Skeletal muscle tissue (tissue), 4 donors: Measurements from ENCODE around the gene PDCD2L. TPM values are rescaled to one million over a fixed set of nuclear protein-coding genes. Genes with fewer than 3 reads are reported as not detected.

Experiments
- H3K27ac ChIP-seq: one replicate; pipeline ENCODE4 v1.7.0; 2013; ENCODE audit warnings: mild to moderate bottlenecking, low read depth, low read length, inconsistent platforms
- H3K27me3 ChIP-seq, 3 donors: one replicate each; pipeline ENCODE4 v1.7.0; 2013; ENCODE audit warnings: low read length in 3 of 3; ENCODE audit not compliant: control insufficient read depth in 3 of 3, insufficient read depth in 3 of 3
- H3K36me3 ChIP-seq, 3 donors: one replicate each; pipeline ENCODE4 v1.7.0; 2013; ENCODE audit warnings: low read length in 3 of 3; ENCODE audit not compliant: control insufficient read depth in 3 of 3, insufficient read depth in 3 of 3
- H3K4me1 ChIP-seq, 3 donors: one replicate each; pipeline ENCODE4 v1.7.0; 2013; ENCODE audit warnings: low read length in 3 of 3, mild to moderate bottlenecking in 3 of 3; ENCODE audit not compliant: control insufficient read depth in 3 of 3, insufficient read depth in 3 of 3
- H3K4me3 ChIP-seq, 3 donors: one replicate each; pipeline ENCODE4 v1.7.0; 2013; ENCODE audit warnings: low read length in 3 of 3
- H3K9ac ChIP-seq, 3 donors: one replicate each; pipeline ENCODE4 v1.7.0; 2013; ENCODE audit warnings: low read length in 3 of 3, mild to moderate bottlenecking in 3 of 3, moderate library complexity in 2 of 3, low read depth in 1 of 3
- H3K9me3 ChIP-seq, 3 donors: one replicate each; pipeline ENCODE4 v1.7.0; 2013; ENCODE audit warnings: low read length in 3 of 3; ENCODE audit not compliant: control insufficient read depth in 3 of 3
- total RNA-seq: library from RNA; depleted of rRNA; stranded (reverse); fragments of >200 nt; gene quantifications from one replicate; pipeline ENCODE4 v1.2.3, GENCODE V29; 2014
- donor health status: Osteomylitis.

PDCD2L gene
- total RNA-seq, 1 donor from 2014 or later, result 19.8 TPM

DNA sequence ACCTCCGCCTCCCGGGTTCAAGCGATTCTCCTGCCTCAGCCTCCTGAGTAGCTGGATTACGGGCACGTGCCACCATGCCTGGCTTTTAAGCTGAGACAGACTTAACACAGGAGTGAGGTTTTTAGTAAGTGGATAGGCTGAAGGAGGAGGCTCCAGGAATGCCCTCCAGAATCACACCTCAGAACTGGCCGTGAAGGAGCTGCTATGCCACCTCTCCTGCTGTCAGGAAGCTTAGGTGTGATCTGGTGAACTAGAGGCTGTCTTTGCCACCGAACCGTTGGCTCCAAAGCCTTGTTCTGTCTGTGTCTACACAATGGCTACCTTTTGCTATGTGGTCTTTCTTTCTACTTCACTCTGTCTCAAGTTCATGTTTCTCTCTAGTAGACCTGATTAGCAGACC is 4.2 kb downstream of the PDCD2L start:
- H3K27me3 ChIP-seq, result no peaks in the 10 kb centered on the region
- no peak overlapping the region for H3K4me3 ChIP-seq
- no peak overlapping the region for H3K27ac ChIP-seq
- H3K4me1 ChIP-seq, result peaks cover 4 to 12% (median 10%) of the 10 kb centered on the region in 3 donors
- H3K9me3 ChIP-seq, result no peaks in the 10 kb centered on the region
- H3K9ac ChIP-seq, result no peak overlapping the region
- H3K36me3 ChIP-seq, result peaks cover 8 to 14% (median 9%) of the 10 kb centered on the region in 3 donors

DNA sequence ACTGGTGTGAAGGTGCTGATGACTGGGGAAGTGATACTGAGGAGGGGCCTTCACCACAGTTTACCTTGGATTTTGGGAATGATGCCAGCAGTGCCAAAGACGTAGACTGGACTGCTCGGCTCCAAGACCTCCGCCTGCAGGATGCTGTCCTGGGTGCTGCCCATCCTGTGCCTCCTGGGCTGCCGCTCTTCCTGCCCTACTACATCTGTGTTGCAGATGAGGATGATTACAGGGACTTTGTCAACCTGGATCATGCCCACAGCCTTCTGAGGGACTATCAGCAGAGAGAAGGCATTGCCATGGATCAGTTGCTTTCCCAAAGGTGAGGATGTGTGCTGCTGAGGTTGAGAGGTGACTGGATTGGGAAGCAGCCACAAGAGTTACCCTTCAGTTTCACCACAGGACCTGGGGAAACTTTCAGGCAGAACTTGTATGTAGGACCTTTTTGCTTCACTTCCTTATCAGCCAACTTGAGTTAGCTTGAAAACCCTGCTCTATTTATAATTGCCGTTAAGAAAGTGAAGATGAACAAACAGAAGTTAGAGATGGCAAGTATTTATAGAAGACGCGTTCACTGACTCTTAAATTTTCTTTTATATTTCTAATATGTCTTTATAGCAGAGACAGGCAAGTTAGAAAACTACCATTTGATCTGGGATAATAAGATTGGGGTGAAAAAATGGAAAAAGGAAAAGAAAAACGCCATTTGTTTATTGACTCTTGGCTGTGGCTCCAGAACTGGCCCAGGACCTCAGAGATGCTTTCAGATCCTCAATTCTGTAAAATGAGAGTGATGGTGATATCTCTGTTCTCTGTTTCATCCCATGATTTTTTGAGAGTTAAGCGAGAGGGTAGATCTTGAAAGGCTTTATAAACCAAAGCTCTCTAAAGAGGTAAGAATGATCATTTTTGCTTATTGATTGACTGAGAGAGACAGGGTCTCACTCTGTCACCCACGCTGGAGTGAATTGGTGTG is 5.3 kb downstream of the PDCD2L start:
- Histone ChIP-seq H3K27ac (no peak overlapping the region), H3K4me3 (no peak overlapping the region), H3K9me3 (no peaks in the 10 kb centered on the region), H3K9ac (no peak overlapping the region), H3K27me3 (no peaks in the 10 kb centered on the region), H3K4me1 (peaks cover 3 to 5% (median 4%) of the 10 kb centered on the region in 3 donors), H3K36me3 (peaks cover 10 to 14% (median 11%) of the 10 kb centered on the region in 3 donors)

DNA sequence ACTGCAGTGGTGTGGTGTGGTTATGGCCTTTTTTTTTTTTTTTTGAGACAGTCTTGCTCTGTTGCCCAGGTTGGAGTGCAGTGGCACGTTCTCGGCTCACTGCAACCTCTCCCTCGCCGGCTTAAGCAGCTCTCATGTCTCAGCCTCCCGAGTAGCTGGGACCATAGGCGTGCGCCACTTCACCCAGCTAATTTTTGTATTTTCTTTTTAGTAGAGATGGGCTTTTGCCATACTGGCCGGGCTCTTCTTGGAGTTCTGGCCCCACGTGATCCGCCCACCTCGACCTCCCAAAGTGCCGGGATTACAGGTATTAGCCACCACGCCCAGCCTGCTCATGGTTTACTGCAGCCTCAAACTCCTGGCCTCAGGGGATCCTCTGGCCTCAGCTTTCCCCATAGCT is 7.0 kb downstream of the PDCD2L start:
- no peaks in the 10 kb centered on the region for H3K27me3 ChIP-seq
- no peak overlapping the region for H3K9ac ChIP-seq
- no peak overlapping the region for H3K4me3 ChIP-seq
- H3K36me3 ChIP-seq, result peaks cover 20 to 28% (median 24%) of the 10 kb centered on the region in 3 donors
- H3K9me3 ChIP-seq, result no peaks in the 10 kb centered on the region
- no peaks in the 10 kb centered on the region for H3K4me1 ChIP-seq
- no peak overlapping the region for H3K27ac ChIP-seq

DNA sequence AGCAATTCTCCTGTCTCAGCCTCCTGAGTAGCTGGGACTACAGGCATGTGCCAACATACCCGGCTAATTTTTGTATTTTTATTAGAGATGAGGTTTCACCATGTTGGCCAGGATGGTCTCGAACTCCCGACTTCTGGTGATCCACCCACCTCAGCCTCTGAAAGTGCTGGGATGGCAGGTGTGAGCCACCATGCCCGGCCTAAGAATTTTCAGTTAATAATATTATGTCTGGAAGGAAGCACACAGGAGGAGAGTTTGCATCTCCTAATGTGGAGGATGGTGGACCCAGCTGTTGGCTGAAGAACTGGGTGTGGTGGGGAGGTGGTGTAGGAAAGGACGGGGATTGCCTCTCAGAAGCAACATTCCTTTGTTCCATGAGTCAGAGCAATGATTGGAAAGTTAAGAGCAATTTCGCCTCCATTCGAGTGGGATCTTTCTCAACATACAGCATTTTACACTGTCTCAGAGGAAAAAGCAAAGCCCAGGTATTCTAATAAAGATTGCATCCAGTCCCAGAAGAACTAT is 11.9 kb downstream of the PDCD2L start:
- Histone ChIP-seq H3K36me3 (peaks cover 16 to 28% (median 23%) of the 10 kb centered on the region in 3 donors), H3K9ac (peak overlapping the region in 1 of 3 donors; percentile 33), H3K4me1 (no peaks in the 10 kb centered on the region), H3K27ac (no peak overlapping the region), H3K27me3 (no peaks in the 10 kb centered on the region), H3K4me3 (no peak overlapping the region), H3K9me3 (no peaks in the 10 kb centered on the region)

DNA sequence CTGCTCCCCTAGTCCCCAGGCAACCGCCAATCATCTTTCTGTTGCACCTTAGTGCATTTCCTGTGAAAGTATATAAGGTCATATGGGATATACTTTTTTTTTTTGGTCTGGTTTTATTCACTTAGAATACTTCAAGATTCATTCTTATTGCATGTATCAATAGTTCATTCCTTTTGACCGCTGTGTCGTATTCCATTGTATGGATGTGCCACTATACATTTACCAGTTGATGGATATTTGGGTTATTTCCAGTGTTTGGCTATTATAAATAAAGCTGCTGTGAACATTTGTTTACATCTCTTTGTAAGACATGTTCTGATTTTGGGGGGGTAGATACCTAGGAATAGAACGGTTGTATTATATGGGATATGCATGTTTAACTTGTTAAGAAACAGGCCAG is 14.1 kb downstream of the PDCD2L start:
- H3K4me3 ChIP-seq, result no peak overlapping the region
- H3K9me3 ChIP-seq, result no peaks in the 10 kb centered on the region
- H3K4me1 ChIP-seq, result no peaks in the 10 kb centered on the region
- peaks cover 16 to 28% (median 25%) of the 10 kb centered on the region in 3 donors for H3K36me3 ChIP-seq
- no peak overlapping the region for H3K27ac ChIP-seq
- H3K27me3 ChIP-seq, result no peaks in the 10 kb centered on the region
- no peak overlapping the region for H3K9ac ChIP-seq

DNA sequence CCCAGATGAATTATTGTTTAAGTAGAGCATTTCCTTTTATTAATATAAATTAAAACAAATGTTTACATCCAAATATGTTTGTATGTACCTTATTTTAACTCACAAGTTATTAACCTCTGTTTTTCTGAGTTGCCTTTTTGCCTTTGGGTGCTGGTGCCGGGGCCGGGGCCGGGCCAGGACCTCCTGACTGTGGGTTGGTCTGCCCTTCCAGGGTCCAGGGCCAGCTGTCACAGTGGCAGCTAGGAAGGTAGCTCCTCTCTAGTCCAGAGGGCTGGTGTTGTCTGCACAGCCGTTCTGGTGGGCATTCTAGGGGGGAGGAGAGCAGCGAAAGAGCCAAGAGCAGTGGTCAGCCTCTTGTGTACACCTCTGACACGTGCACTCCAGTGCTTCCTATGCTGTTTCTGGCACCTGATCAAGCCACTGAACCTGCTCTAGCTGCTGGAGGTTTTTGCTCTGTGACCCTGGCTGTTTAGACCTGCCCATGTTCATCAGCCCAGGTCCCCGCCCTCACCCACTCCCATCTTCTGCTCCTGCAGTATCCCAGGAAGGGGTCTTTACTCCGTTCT is 22.0 kb downstream of the PDCD2L start:
- no peak overlapping the region for H3K9ac ChIP-seq
- H3K4me1 ChIP-seq, result peaks cover 9 to 23% (median 17%) of the 10 kb centered on the region in 3 donors
- no peaks in the 10 kb centered on the region for H3K27me3 ChIP-seq
- no peak overlapping the region for H3K4me3 ChIP-seq
- no peaks in the 10 kb centered on the region for H3K9me3 ChIP-seq
- H3K27ac ChIP-seq, result no peak overlapping the region
- peaks cover 1 to 12% (median 3%) of the 10 kb centered on the region in 3 donors for H3K36me3 ChIP-seq

DNA sequence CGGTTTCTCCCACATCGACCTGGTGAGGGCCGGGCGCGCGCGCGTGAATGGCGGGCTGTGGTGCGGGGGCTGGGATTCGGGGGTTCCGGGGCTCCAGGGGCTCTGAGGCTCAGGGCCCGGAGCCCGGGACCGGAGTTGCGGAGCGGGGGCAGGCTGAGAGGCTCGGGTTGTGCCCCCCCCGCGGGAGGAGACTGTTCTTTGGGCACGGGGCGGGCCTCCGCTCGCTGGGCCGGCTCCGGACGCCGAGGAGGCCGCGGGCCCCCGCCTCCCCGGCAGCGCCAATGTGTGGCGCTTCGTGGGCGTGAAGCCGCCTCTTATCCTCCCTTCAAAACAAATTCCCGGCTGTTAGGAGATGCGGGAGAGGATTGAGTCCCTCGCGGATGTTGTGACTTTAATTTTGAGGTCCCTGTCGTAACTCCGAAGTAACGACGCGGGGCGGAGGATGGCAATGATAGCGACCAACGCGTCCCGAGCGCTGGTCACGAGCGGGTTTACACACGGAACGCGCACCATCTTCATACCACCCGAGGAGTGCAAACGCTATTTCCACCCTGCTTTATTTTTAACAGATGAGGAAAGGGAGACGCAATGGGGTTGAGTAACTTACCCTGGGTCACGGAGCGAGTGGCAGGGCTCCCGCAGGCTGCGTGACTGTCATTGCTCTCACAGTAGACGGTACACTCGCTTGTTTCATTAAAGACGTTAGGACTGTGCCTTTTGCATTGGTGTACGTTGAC is 24.5 kb downstream of the PDCD2L start:
- H3K36me3 ChIP-seq, result peaks cover 10 to 11% (median 11%) of the 10 kb centered on the region in 3 donors
- peaks cover 21 to 38% (median 29%) of the 10 kb centered on the region in 3 donors for H3K4me1 ChIP-seq
- H3K27ac ChIP-seq, result peak overlapping the region; percentile 99
- peak overlapping the region; percentile 94 to 98 (median 96) for H3K9ac ChIP-seq
- no peaks in the 10 kb centered on the region for H3K9me3 ChIP-seq
- no peaks in the 10 kb centered on the region for H3K27me3 ChIP-seq
- H3K4me3 ChIP-seq, result peak overlapping the region; percentile 83 to 88 (median 88)

GRCh38 chr19:34429553-34429952 is 25.4 kb downstream of the PDCD2L start:
- Histone ChIP-seq H3K4me1 (peaks cover 25 to 38% (median 29%) of the 10 kb centered on the region in 3 donors), H3K27me3 (no peaks in the 10 kb centered on the region), H3K27ac (peak overlapping the region; percentile 99), H3K9ac (peak overlapping the region; percentile 94 to 98 (median 96)), H3K36me3 (peaks cover 17 to 18% (median 18%) of the 10 kb centered on the region in 3 donors), H3K4me3 (peak overlapping the region; percentile 83 to 88 (median 88)), H3K9me3 (no peaks in the 10 kb centered on the region)

DNA sequence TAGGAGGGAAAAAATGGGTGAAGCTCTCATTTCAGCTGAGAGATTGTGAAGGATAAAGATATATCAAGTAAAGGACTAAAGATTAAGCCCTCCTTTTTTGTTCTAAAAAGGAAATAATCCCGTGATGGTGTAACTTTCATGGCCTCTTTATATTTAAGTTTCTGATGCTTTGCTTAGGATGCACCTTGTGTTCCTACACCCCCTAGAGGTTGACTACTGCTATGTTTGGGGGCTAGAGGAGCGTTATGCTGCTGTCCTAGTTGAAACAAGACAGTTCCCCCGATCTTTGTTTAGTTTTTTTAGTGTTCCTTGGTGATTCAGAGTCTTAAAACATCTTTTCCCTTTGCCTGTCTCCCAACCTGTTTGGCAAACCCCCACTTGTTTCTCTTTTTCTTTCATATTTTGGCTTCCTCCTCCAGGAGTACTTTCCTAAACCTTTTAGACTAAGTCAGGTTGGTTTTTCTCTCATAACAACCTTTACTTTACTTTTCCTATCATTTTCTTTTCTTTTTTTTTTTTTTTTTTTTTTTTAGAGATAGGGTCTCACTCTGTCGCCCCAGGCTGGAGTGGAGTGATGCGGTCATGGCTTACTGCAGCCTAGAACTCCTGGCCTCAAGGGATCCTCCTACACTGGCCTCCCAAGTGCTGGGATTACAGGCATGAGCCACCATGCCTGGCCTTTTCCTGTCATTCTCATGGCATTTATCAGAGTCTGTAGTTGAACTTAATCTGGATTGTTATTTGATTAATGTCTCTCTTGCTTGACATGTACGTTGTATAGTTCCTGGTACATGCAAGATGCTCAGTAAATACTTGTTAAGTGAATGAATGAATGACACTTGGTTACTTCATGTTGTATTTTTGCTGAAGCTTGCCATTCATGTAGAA is 26.8 kb downstream of the PDCD2L start:
- Histone ChIP-seq H3K9ac (peak overlapping the region; percentile 28 to 94 (median 53)), H3K27ac (peak overlapping the region; percentile 99), H3K4me1 (peaks cover 25 to 38% (median 29%) of the 10 kb centered on the region in 3 donors)

More for the DNA sequence above, 26.8 kb downstream of the PDCD2L start:
- H3K4me3 ChIP-seq, result peak overlapping the region in 2 of 3 donors; percentile 7 to 27
- no peaks in the 10 kb centered on the region for H3K9me3 ChIP-seq
- H3K27me3 ChIP-seq, result no peaks in the 10 kb centered on the region
- peaks cover 24 to 27% (median 24%) of the 10 kb centered on the region in 3 donors for H3K36me3 ChIP-seq
